K562 (cell line): ENCODE data around the gene TMSB4Y. TPM values are rescaled to one million over a fixed set of nuclear protein-coding genes. Genes with fewer than 3 reads are reported as not detected.

Source experiments
- ATAC-seq: fragments of 200-7000 bp; cut with Tn5 transposase; 3 replicates; pipeline ENCODE4 v1.9.1; 2020; ENCODE audit warnings: moderate library complexity
- BruUV-seq: library from RNA; stranded (reverse); fragments of 400-500 nt; replicated peaks from 2 replicates; lab custom pipeline; 2021; lab: Mats Ljungman, UMichigan
- CTCF ChIA-PET: fragments of 300-600 bp; formaldehyde crosslinking; extraction: SDS; loops from one replicate; lab custom pipeline; 2021; ENCODE audit warnings: low intra/inter-chr PET ratio; lab: Yijun Ruan, JAX
- POLR2A ChIA-PET: fragments of 300-600, 350-650 bp; sonication (Branson Sonifier 250); formaldehyde crosslinking; extraction: SDS; loops from one replicate; lab custom pipeline; 2021; ENCODE audit warnings: antibody characterized with exemption, inconsistent platforms; lab: Yijun Ruan, JAX
- DNase-seq, 4 experiments: peaks; one replicate each; pipeline versions ENCODE4 v3.0.0 to v3.0.0-alpha.2; 2011 to 2018; ENCODE audit warnings: low spot score in 3 of 4, mixed read lengths in 3 of 4; ENCODE audit errors: extremely low read depth in 1 of 4
- FAIRE-seq: peaks from 2 replicates; lab custom pipeline; 2011; peaks lifted over from hg19 to GRCh38; lab: Jason Lieb, UNC
- H2AFZ ChIP-seq: 2 replicates; pipeline ENCODE4 v1.6.0; 2011; ENCODE audit warnings: low read depth, low read length, control low read depth, inconsistent platforms
- H3K27ac ChIP-seq: fragments of 200-600 bp; 3 replicates; pipeline ENCODE4 v1.8.0; 2011; ENCODE audit warnings: low read depth, mild to moderate bottlenecking, control low read depth, inconsistent platforms, low read length, moderate library complexity, mixed read lengths; ENCODE audit errors: extremely low read depth
- H3K27me3 ChIP-seq, 2 experiments: fragments of 300-600 bp in 1 of 2; 2 replicates in 1 of 2; 3 replicates in 1 of 2; pipeline versions ENCODE4 v1.6.0 to v1.8.0; 2011; ENCODE audit warnings: inconsistent platforms in 2 of 2, low read length in 2 of 2, mild to moderate bottlenecking in 1 of 2, mixed read lengths in 1 of 2, moderate library complexity in 1 of 2; ENCODE audit not compliant: control insufficient read depth in 2 of 2, insufficient read depth in 2 of 2
- H3K36me3 ChIP-seq: fragments of 300-600 bp; 3 replicates; pipeline ENCODE4 v1.8.0; 2011; ENCODE audit warnings: mild to moderate bottlenecking, low read length, inconsistent platforms; ENCODE audit not compliant: control insufficient read depth, insufficient read depth
- H3K4me1 ChIP-seq, 2 experiments: fragments of 200-600 bp in 1 of 2; replicated peaks in 1 of 2; 2 replicates in 1 of 2; 3 replicates in 1 of 2; pipeline versions ENCODE4 v1.5.1 to v1.8.0; 2011; ENCODE audit warnings: inconsistent platforms in 2 of 2, low read length in 2 of 2, mild to moderate bottlenecking in 1 of 2, mixed read lengths in 1 of 2, moderate library complexity in 1 of 2; ENCODE audit not compliant: control insufficient read depth in 2 of 2, insufficient read depth in 2 of 2
- H3K4me2 ChIP-seq: 2 replicates; pipeline ENCODE4 v1.6.1; 2011; ENCODE audit warnings: low read length, control low read depth, inconsistent platforms, mixed read lengths; ENCODE audit not compliant: insufficient read depth
- H3K4me3 ChIP-seq: fragments of 200-600 bp; sonication (generic), shearing (Covaris generic); 2 replicates; pipeline ENCODE4 v1.5.1; 2016; ENCODE audit warnings: control low read depth, inconsistent platforms
- H3K79me2 ChIP-seq: fragments of 200-600 bp; 3 replicates; pipeline ENCODE4 v1.8.0; 2011; ENCODE audit warnings: low read length, inconsistent platforms; ENCODE audit not compliant: control insufficient read depth, insufficient read depth
- H3K9ac ChIP-seq, 2 experiments: 2 replicates each; pipeline versions ENCODE4 v1.6.0 to v1.6.1; 2011; ENCODE audit warnings: low read depth in 2 of 2, low read length in 2 of 2, control low read depth in 1 of 2, inconsistent platforms in 1 of 2, mild to moderate bottlenecking in 1 of 2, mixed read lengths in 1 of 2; ENCODE audit not compliant: insufficient read depth in 1 of 2
- H3K9me1 ChIP-seq: one replicate; pipeline ENCODE4 v1.6.0; 2011; ENCODE audit warnings: inconsistent platforms, mild to moderate bottlenecking, low read length, moderate library complexity; ENCODE audit not compliant: control insufficient read depth, insufficient read depth
- H3K9me3 ChIP-seq: replicated peaks from 2 replicates; pipeline ENCODE4 v1.5.1; 2011; ENCODE audit warnings: low read depth, low read length, inconsistent platforms; ENCODE audit not compliant: control insufficient read depth, insufficient read depth
- H4K20me1 ChIP-seq: replicated peaks from 2 replicates; pipeline ENCODE4 v1.6.1; 2011; ENCODE audit warnings: low read length, inconsistent platforms, mixed read lengths; ENCODE audit not compliant: control insufficient read depth, insufficient read depth
- CC2D1A ChIP-seq: fragments of 450-650 bp; IDR thresholded peaks from 2 replicates; pipeline ENCODE4 v1.6.1; 2017; ENCODE audit warnings: mild to moderate bottlenecking
- IFI16 ChIP-seq: fragments of 250-450 bp; sonication (Bioruptor Pico); IDR thresholded peaks from 2 replicates; pipeline ENCODE4 v2.1.2; 2022; ENCODE audit warnings: mild to moderate bottlenecking, inconsistent platforms
- LCOR ChIP-seq: sonication (generic); formaldehyde crosslinking; IDR thresholded peaks from 2 replicates; pipeline ENCODE4 v1.8.0; 2022; ENCODE audit warnings: mild to moderate bottlenecking, missing genetic modification reagents
- MBD2 ChIP-seq: sonication (generic); IDR thresholded peaks from 2 replicates; pipeline ENCODE4 v1.6.1; 2016; ENCODE audit warnings: low read depth, borderline replicate concordance
- NFXL1 ChIP-seq: fragments of 450-650 bp; formaldehyde crosslinking; IDR thresholded peaks from 2 replicates; pipeline ENCODE4 v1.4.0; 2021; ENCODE audit warnings: mild to moderate bottlenecking
- PHF8 ChIP-seq: fragments of 200-600 bp; sonication (generic); IDR thresholded peaks from 2 replicates; pipeline ENCODE4 v1.6.1; 2012; ENCODE audit warnings: mixed run types, mild to moderate bottlenecking, inconsistent platforms, low read length, moderate library complexity, borderline replicate concordance
- PREB ChIP-seq: sonication (generic); formaldehyde crosslinking; IDR thresholded peaks from 2 replicates; pipeline ENCODE4 v1.8.1; 2023; ENCODE audit warnings: mild to moderate bottlenecking, missing genetic modification reagents
- TFAP4 ChIP-seq: sonication (generic); formaldehyde crosslinking; IDR thresholded peaks from 2 replicates; pipeline ENCODE4 v1.8.0; 2022; ENCODE audit warnings: missing genetic modification reagents, mild to moderate bottlenecking, moderate library complexity, borderline replicate concordance
- ZC3H8 ChIP-seq: fragments of 450-650 bp; IDR thresholded peaks from 2 replicates; pipeline ENCODE4 v1.6.1; 2017
- ZNF518B ChIP-seq: fragments of 250-450 bp; sonication (Bioruptor Pico); IDR thresholded peaks from 2 replicates; pipeline ENCODE4 v1.5.0; 2021; ENCODE audit warnings: mild to moderate bottlenecking, moderate library complexity
- ZNF699 ChIP-seq: fragments of 250-450 bp; sonication (Bioruptor Pico); IDR thresholded peaks from 2 replicates; pipeline ENCODE4 v1.8.0; 2021; ENCODE audit warnings: mild to moderate bottlenecking, moderate library complexity; ENCODE audit not compliant: insufficient replicate concordance
- ZNF76 ChIP-seq: fragments of 250-450 bp; sonication (Bioruptor Pico); IDR thresholded peaks from 2 replicates; pipeline ENCODE4 v1.4.0; 2020; ENCODE audit warnings: mild to moderate bottlenecking, moderate library complexity, borderline replicate concordance
- WGBS: fragments of 100-300 bp; shearing (Covaris generic); methylation state at CpG from one replicate; pipeline ENCODE4 v1.1.6; 2016; ENCODE audit warnings: low coverage, mixed read lengths; ENCODE audit not compliant: insufficient coverage; ENCODE audit errors: missing lambda C conversion rate; 5-methylcytosine and 5-hydroxymethylcytosine counted together
- in situ Hi-C: fragments of 300-500 bp; cut with MboI; formaldehyde crosslinking; loops from 4 replicates; pipeline ENCODE4 v1.15.0; 2018; ENCODE audit warnings: inconsistent platforms, mixed read lengths
- intact Hi-C: fragments of 100-400 bp; cut with micrococcal nuclease; formaldehyde crosslinking; loops from 2 replicates; pipeline ENCODE4 v1.14.2; 2022
- polyA plus RNA-seq, 8 experiments: library from polyadenylated mRNA; depleted of rRNA in 4 of 8; stranded (reverse) in 5 of 8; unstranded in 3 of 8; fragments of >200 nt; fragmentation: Nextera tagmentation in 2 of 8; fragmentation: Illumina TruSeq in 1 of 8; extraction: Ambion mirVana in 2 of 8; extraction: Trizol in 1 of 8; gene quantifications; 2 replicates each; pipeline versions ENCODE4 v1.2.1 to v1.2.3, GENCODE V29; 2011 to 2014; ENCODE audit warnings: inconsistent platforms in 1 of 8, missing spikeins in 1 of 8
- total RNA-seq, 7 experiments: library from RNA; depleted of rRNA in 6 of 7; stranded (reverse); fragments of >200 nt in 6 of 7; fragmentation: Illumina TruSeq in 2 of 7; extraction: Trizol in 2 of 7; gene quantifications; 2 replicates each; pipeline versions ENCODE4 v1.2.1 to v1.2.3, GENCODE V29; 2011 to 2021; ENCODE audit warnings: low replicate concordance in 1 of 7

TMSB4Y gene
- total and polyA plus RNA-seq, 9 of the 15 experiments (the other 6 are each of a cell fraction or from before 2014, with no cell fraction given): not detected

- Histone ChIP-seq H3K27ac (no peak overlapping the region), H3K4me2 (no peak overlapping the region), H3K27me3 (no peaks in the 10 kb centered on the region), H3K4me1 (no peaks in the 10 kb centered on the region), H3K9me1 (no peaks in the 10 kb centered on the region), H4K20me1 (no peaks in the 10 kb centered on the region), H3K4me3 (no peak overlapping the region), H3K79me2 (no peaks in the 10 kb centered on the region), H3K9ac (no peak overlapping the region), H3K9me3 (no peaks in the 10 kb centered on the region), H2AFZ (no peak overlapping the region), H3K36me3 (no peaks in the 10 kb centered on the region)
- no TSS peak for BruUV-seq
- no peak for TF ChIP-seq ZC3H8
- TF ChIP-seq ZNF699 (CRISPR knock-in tag): no peak
- TF ChIP-seq NFXL1 (CRISPR knock-in tag): no peak
- TF ChIP-seq LCOR: no peak
- TF ChIP-seq PHF8: no peak
- TF ChIP-seq MBD2: no peak
- no peak for TF ChIP-seq ZNF76 (CRISPR knock-in tag)
- ChIA-PET CTCF (no interaction called here), POLR2A (no interaction called here)
- WGBS: no CpG with 5 or more reads among the region's 2 CpGs
- FAIRE-seq: no peak
- no peak for ATAC-seq
- in situ Hi-C loops: no loop called here
- intact Hi-C loops: no loop called here
- DNase-seq: no peak
Measured at GRCh38 chrY:13671122-13671521, 32.6 kb upstream of the TMSB4Y start.

- WGBS: no CpG with 5 or more reads among the region's 11 CpGs
- Histone ChIP-seq H3K4me1 (no peaks in the 10 kb centered on the region), H3K9me1 (no peaks in the 10 kb centered on the region), H3K36me3 (no peaks in the 10 kb centered on the region), H4K20me1 (no peaks in the 10 kb centered on the region), H3K27ac (no peak overlapping the region), H3K9me3 (no peaks in the 10 kb centered on the region), H3K27me3 (no peaks in the 10 kb centered on the region), H3K4me2 (no peak overlapping the region), H3K4me3 (no peak overlapping the region), H3K9ac (no peak overlapping the region), H2AFZ (no peak overlapping the region), H3K79me2 (no peaks in the 10 kb centered on the region)
- ATAC-seq: no peak
- POLR2A ChIA-PET: no interaction called here
- in situ Hi-C loops (no loop called here), intact Hi-C loops (no loop called here)
- no peak for FAIRE-seq
- BruUV-seq: no TSS peak
- CTCF ChIA-PET: no interaction called here
- DNase-seq: no peak
- TF ChIP-seq ZNF518B: no peak
- TF ChIP-seq TFAP4 (CRISPR knock-in tag): no peak
- no peak for TF ChIP-seq CC2D1A
- no peak for TF ChIP-seq PREB (CRISPR knock-in tag)
- no peak for TF ChIP-seq IFI16 (CRISPR knock-in tag)
Measured at GRCh38 chrY:13702276-13702675, 1.4 kb upstream of the TMSB4Y start.
